Type B pancreatic cell (in vitro differentiated cells): ENCODE results near the gene ADD2. TPM values are rescaled to one million over a fixed set of nuclear protein-coding genes. Genes with fewer than 3 reads are reported as not detected.

ENCODE experiments used
- DNase-seq: peaks from one replicate; pipeline ENCODE4 v3.0.0; 2021; ENCODE audit warnings: mixed read lengths; ENCODE audit not compliant: unreplicated experiment; ENCODE audit errors: extremely low spot score
- H3K27ac Mint-ChIP-seq: 2 replicates; pipeline ENCODE4 v1.8.0; 2021; ENCODE audit warnings: mild to moderate bottlenecking, mixed read lengths
- H3K27me3 Mint-ChIP-seq: 2 replicates; pipeline ENCODE4 v1.8.0; 2021; ENCODE audit warnings: mixed read lengths
- H3K36me3 Mint-ChIP-seq: 2 replicates; pipeline ENCODE4 v1.8.0; 2021; ENCODE audit warnings: mixed read lengths
- H3K4me1 Mint-ChIP-seq: one replicate; pipeline ENCODE4 v1.8.0; 2021; ENCODE audit warnings: mixed read lengths; ENCODE audit not compliant: unreplicated experiment
- H3K4me3 Mint-ChIP-seq: 2 replicates; pipeline ENCODE4 v1.8.0; 2021; ENCODE audit warnings: mild to moderate bottlenecking, mixed read lengths
- H3K9me3 Mint-ChIP-seq: 2 replicates; pipeline ENCODE4 v1.8.0; 2021; ENCODE audit warnings: mixed read lengths
- CTCF ChIP-seq: fragments of 200-600 bp; sonication (generic); conservative IDR thresholded peaks from 2 replicates; pipeline ENCODE4 v1.5.0; 2021; ENCODE audit warnings: antibody characterized with exemption, mild to moderate bottlenecking
- total RNA-seq: library from RNA; stranded (reverse); gene quantifications from 2 replicates; pipeline ENCODE4 v1.2.1, GENCODE V29; 2021; ENCODE audit warnings: low replicate concordance

The ADD2 gene
- total RNA-seq, 1 donor from 2014 or later = 5.0 TPM

- DNase-seq = no peak
- Mint-ChIP-seq H3K27ac (no peak overlapping the region), H3K4me1 (no peaks in the 10 kb centered on the region), H3K27me3 (peaks cover 4% of the 10 kb centered on the region), H3K36me3 (no peaks in the 10 kb centered on the region), H3K9me3 (no peaks in the 10 kb centered on the region), H3K4me3 (no peak overlapping the region)
- no peak for TF ChIP-seq CTCF
Measured at GRCh38 chr2:70724366-70724765, 43.6 kb downstream of the ADD2 start.

- Mint-ChIP-seq H3K9me3 (no peaks in the 10 kb centered on the region), H3K27me3 (peaks cover 4% of the 10 kb centered on the region), H3K27ac (no peak overlapping the region), H3K4me3 (no peak overlapping the region), H3K4me1 (no peaks in the 10 kb centered on the region), H3K36me3 (no peaks in the 10 kb centered on the region)
- no peak for DNase-seq
- no peak for TF ChIP-seq CTCF
Measured at GRCh38 chr2:70723286-70723885, 44.6 kb downstream of the ADD2 start.

- no peak for DNase-seq
- H3K36me3 Mint-ChIP-seq = no peaks in the 10 kb centered on the region
- peaks cover 4% of the 10 kb centered on the region for H3K4me1 Mint-ChIP-seq
- no peak overlapping the region for H3K4me3 Mint-ChIP-seq
- no peaks in the 10 kb centered on the region for H3K9me3 Mint-ChIP-seq
- TF ChIP-seq CTCF = no peak
- peaks cover 19% of the 10 kb centered on the region for H3K27me3 Mint-ChIP-seq
- H3K27ac Mint-ChIP-seq = no peak overlapping the region
Measured at GRCh38 chr2:70720124-70720523, 47.9 kb downstream of the ADD2 start.

GRCh38 chr2:70719231-70719630, 48.8 kb downstream of the ADD2 start:
- Mint-ChIP-seq H3K36me3 (no peaks in the 10 kb centered on the region), H3K4me3 (no peak overlapping the region), H3K9me3 (no peaks in the 10 kb centered on the region), H3K27me3 (peaks cover 25% of the 10 kb centered on the region), H3K27ac (no peak overlapping the region), H3K4me1 (peaks cover 4% of the 10 kb centered on the region)
- no peak for TF ChIP-seq CTCF
- no peak for DNase-seq

GRCh38 chr2:70718736-70719135, 49.3 kb downstream of the ADD2 start:
- Mint-ChIP-seq H3K4me1 (peaks cover 4% of the 10 kb centered on the region), H3K36me3 (no peaks in the 10 kb centered on the region), H3K27ac (no peak overlapping the region), H3K9me3 (no peaks in the 10 kb centered on the region), H3K4me3 (no peak overlapping the region), H3K27me3 (peaks cover 25% of the 10 kb centered on the region)
- no peak for DNase-seq
- no peak for TF ChIP-seq CTCF

- DNase-seq = no peak
- peaks cover 25% of the 10 kb centered on the region for H3K27me3 Mint-ChIP-seq
- no peak for TF ChIP-seq CTCF
- H3K4me3 Mint-ChIP-seq = no peak overlapping the region
- no peaks in the 10 kb centered on the region for H3K9me3 Mint-ChIP-seq
- H3K27ac Mint-ChIP-seq = no peak overlapping the region
- no peaks in the 10 kb centered on the region for H3K36me3 Mint-ChIP-seq
- peaks cover 4% of the 10 kb centered on the region for H3K4me1 Mint-ChIP-seq
Measured at GRCh38 chr2:70718241-70718640, 49.8 kb downstream of the ADD2 start.
